ENCODE data around the gene RNF157. TPM values are rescaled to one million over a fixed set of nuclear protein-coding genes. Genes with fewer than 3 reads are reported as not detected.

Gene RNF157
- total RNA-seq, 1 experiment from 2014 or later, result 0.86 TPM

- H3K9me3 ChIP-seq (ENCODE audit: control insufficient read depth in 1 of 2, insufficient read depth in 1 of 2, low read depth in 1 of 2, low read length in 2 of 2), result no peaks in the 10 kb centered on the region
- no peak for DNase-seq (ENCODE audit: low read depth, low spot score)
- TF ChIP-seq, protein P1, sequence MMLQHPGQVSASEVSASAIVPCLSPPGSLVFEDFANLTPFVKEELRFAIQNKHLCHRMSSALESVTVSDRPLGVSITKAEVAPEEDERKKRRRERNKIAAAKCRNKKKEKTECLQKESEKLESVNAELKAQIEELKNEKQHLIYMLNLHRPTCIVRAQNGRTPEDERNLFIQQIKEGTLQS (IDR thresholded peaks at IDR 0.05), result no peak
- TF ChIP-seq, protein P2, sequence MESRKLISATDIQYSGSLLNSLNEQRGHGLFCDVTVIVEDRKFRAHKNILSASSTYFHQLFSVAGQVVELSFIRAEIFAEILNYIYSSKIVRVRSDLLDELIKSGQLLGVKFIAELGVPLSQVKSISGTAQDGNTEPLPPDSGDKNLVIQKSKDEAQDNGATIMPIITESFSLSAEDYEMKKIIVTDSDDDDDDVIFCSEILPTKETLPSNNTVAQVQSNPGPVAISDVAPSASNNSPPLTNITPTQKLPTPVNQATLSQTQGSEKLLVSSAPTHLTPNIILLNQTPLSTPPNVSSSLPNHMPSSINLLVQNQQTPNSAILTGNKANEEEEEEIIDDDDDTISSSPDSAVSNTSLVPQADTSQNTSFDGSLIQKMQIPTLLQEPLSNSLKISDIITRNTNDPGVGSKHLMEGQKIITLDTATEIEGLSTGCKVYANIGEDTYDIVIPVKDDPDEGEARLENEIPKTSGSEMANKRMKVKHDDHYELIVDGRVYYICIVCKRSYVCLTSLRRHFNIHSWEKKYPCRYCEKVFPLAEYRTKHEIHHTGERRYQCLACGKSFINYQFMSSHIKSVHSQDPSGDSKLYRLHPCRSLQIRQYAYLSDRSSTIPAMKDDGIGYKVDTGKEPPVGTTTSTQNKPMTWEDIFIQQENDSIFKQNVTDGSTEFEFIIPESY (IDR thresholded peaks at IDR 0.05; ENCODE audit: extremely low read depth, insufficient replicate concordance, low read length), result no peak
- TF ChIP-seq SIN3A (IDR thresholded peaks at IDR 0.05; ENCODE audit: low read depth), result no peak
- no peak for TF ChIP-seq SRF (IDR thresholded peaks at IDR 0.05; ENCODE audit: low read depth)
- TF ChIP-seq FOSL1 (IDR thresholded peaks at IDR 0.05; ENCODE audit: low read depth), result no peak
- TF ChIP-seq ZFX (IDR thresholded peaks at IDR 0.05), result no peak
- TF ChIP-seq JUND (IDR thresholded peaks at IDR 0.05), result no peak
- TF ChIP-seq POLR2AphosphoS5 (IDR thresholded peaks at IDR 0.05; ENCODE audit: low read depth, low read length), result no peak
- TF ChIP-seq SP1 (IDR thresholded peaks at IDR 0.05; ENCODE audit: low read depth), result no peak
- TF ChIP-seq, protein P3, sequence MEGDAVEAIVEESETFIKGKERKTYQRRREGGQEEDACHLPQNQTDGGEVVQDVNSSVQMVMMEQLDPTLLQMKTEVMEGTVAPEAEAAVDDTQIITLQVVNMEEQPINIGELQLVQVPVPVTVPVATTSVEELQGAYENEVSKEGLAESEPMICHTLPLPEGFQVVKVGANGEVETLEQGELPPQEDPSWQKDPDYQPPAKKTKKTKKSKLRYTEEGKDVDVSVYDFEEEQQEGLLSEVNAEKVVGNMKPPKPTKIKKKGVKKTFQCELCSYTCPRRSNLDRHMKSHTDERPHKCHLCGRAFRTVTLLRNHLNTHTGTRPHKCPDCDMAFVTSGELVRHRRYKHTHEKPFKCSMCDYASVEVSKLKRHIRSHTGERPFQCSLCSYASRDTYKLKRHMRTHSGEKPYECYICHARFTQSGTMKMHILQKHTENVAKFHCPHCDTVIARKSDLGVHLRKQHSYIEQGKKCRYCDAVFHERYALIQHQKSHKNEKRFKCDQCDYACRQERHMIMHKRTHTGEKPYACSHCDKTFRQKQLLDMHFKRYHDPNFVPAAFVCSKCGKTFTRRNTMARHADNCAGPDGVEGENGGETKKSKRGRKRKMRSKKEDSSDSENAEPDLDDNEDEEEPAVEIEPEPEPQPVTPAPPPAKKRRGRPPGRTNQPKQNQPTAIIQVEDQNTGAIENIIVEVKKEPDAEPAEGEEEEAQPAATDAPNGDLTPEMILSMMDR (IDR thresholded peaks at IDR 0.05 in 2 of 3, conservative IDR thresholded peaks at IDR 0.05 in 1 of 3; ENCODE audit: borderline replicate concordance in 1 of 3, insufficient read depth in 1 of 3, low read depth in 2 of 3, low read length in 2 of 3), result no peak
- no peak for TF ChIP-seq EZH2phosphoT487 (IDR thresholded peaks at IDR 0.05; ENCODE audit: borderline replicate concordance)
- TF ChIP-seq, protein P4, sequence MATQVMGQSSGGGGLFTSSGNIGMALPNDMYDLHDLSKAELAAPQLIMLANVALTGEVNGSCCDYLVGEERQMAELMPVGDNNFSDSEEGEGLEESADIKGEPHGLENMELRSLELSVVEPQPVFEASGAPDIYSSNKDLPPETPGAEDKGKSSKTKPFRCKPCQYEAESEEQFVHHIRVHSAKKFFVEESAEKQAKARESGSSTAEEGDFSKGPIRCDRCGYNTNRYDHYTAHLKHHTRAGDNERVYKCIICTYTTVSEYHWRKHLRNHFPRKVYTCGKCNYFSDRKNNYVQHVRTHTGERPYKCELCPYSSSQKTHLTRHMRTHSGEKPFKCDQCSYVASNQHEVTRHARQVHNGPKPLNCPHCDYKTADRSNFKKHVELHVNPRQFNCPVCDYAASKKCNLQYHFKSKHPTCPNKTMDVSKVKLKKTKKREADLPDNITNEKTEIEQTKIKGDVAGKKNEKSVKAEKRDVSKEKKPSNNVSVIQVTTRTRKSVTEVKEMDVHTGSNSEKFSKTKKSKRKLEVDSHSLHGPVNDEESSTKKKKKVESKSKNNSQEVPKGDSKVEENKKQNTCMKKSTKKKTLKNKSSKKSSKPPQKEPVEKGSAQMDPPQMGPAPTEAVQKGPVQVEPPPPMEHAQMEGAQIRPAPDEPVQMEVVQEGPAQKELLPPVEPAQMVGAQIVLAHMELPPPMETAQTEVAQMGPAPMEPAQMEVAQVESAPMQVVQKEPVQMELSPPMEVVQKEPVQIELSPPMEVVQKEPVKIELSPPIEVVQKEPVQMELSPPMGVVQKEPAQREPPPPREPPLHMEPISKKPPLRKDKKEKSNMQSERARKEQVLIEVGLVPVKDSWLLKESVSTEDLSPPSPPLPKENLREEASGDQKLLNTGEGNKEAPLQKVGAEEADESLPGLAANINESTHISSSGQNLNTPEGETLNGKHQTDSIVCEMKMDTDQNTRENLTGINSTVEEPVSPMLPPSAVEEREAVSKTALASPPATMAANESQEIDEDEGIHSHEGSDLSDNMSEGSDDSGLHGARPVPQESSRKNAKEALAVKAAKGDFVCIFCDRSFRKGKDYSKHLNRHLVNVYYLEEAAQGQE (IDR thresholded peaks at IDR 0.05; ENCODE audit: low read depth), result no peak
- TF ChIP-seq EZH2 (IDR thresholded peaks at IDR 0.05), result no peak
- TF ChIP-seq RAD21 (IDR thresholded peaks at IDR 0.05; ENCODE audit: low read depth), result no peak
- ChIA-PET RAD21 (ENCODE audit: low non-redundant PET in 1 of 2, low total read pairs in 2 of 2, uncharacterized antibody in 2 of 2, unreplicated experiment in 2 of 2) (no interaction called here), CTCF (interaction anchor here (0.7 to 3.0 kb wide), 3 partner anchors 25 to 63 kb away, joined by 3 to 10 read pairs (median 4); no protein-coding TSS in a partner anchor), POLR2A (no interaction called here)
- no peak overlapping the region; the same call in 1 of the 2 replicates for H3K27ac ChIP-seq (ENCODE audit: low read depth, low read length)
- BruUV-seq (replicated peaks), result no TSS peak
- no peaks in the 10 kb centered on the region for H3K9me2 ChIP-seq (ENCODE audit: insufficient read depth)
- no peaks in the 10 kb centered on the region for H3K36me3 ChIP-seq (ENCODE audit: control insufficient read depth in 1 of 2, insufficient read depth in 2 of 2, low read length in 2 of 2)
- intact Hi-C loops (cut with micrococcal nuclease), result loop anchor here (5.0 kb wide), 1 partner anchor 172 kb away; no protein-coding TSS in a partner anchor
- H3K9ac ChIP-seq (ENCODE audit: low read length), result 0 out of 2 replicates have a peak overlapping the region, but pooled peaks have one; percentile 33
- no peaks in the 10 kb centered on the region for H3K79me2 ChIP-seq (ENCODE audit: insufficient read depth, low read length)
- no peak for ATAC-seq
- H3K4me1 ChIP-seq (ENCODE audit: control insufficient read depth in 1 of 2, insufficient read depth in 2 of 2, low read length in 2 of 2), result peaks cover 17 to 34% of the 10 kb centered on the region in 2 experiments
- H3K4me3 ChIP-seq (replicated peaks in 1 of 2; ENCODE audit: low read depth in 1 of 2, low read length in 2 of 2), result peak overlapping the region in 1 of 2 experiments; percentile 38; a peak in 2 of 4 replicates
- H2AFZ ChIP-seq (ENCODE audit: low read depth, low read length, poor library complexity, severe bottlenecking), result peak overlapping the region; percentile 84
- H4K20me1 ChIP-seq (ENCODE audit: insufficient read depth), result no peaks in the 10 kb centered on the region
- H3K27me3 ChIP-seq (ENCODE audit: insufficient read depth, low read length), result no peaks in the 10 kb centered on the region
- peak overlapping the region; percentile 68 for H3K4me2 ChIP-seq (ENCODE audit: low read length)
Observed at GRCh38 chr17:76184290-76184689, 56.0 kb downstream of the RNF157 start.

Measured in HCT116 (cell line).